GM12873 (cell line): Measurements from ENCODE around the gene YWHAB.
A peak's percentile ranks its signal among the peaks of the same experiment; 100 is the strongest.

ENCODE experiments used
- CTCF ChIP-seq: IDR thresholded peaks from 2 replicates; pipeline ENCODE4 v1.5.1; 2012; ENCODE audit warnings: low read depth, mild to moderate bottlenecking, moderate library complexity, low read length, control low read depth; ENCODE audit not compliant: insufficient read depth; ENCODE audit errors: missing control alignments

YWHAB gene

GRCh38 chr20:44885392-44886265, at the start of gene YWHAB:
TSS of gene YWHAB (plus strand) at chr20:44885705. CDS start at chr20:44901534, 15,829 bp downstream.
- peak; percentile 12 for TF ChIP-seq CTCF

- TF ChIP-seq CTCF = no peak
These were observed 48.8 kb upstream of the YWHAB start for GRCh38 chr20:44836601-44837120.

GRCh38 chr20:44837946-44838345, 47.6 kb upstream of the YWHAB start:
- no peak for TF ChIP-seq CTCF

- no peak for TF ChIP-seq CTCF
These were observed 47.0 kb upstream of the YWHAB start for GRCh38 chr20:44838521-44838920.

GRCh38 chr20:44839481-44839880, 46.0 kb upstream of the YWHAB start:
- no peak for TF ChIP-seq CTCF

- TF ChIP-seq CTCF = no peak
These were observed 44.7 kb upstream of the YWHAB start for GRCh38 chr20:44840826-44841225.

- no peak for TF ChIP-seq CTCF
These were observed 43.5 kb upstream of the YWHAB start for GRCh38 chr20:44841955-44842354.
